ENCODE data around the gene LPAR3. TPM values are rescaled to one million over a fixed set of nuclear protein-coding genes. Genes with fewer than 3 reads are reported as not detected.
A peak's percentile ranks its signal among the peaks of the same experiment; 100 is the strongest.

The LPAR3 gene
- total RNA-seq, 1 donor from 2014 or later = 20.8 TPM

GRCh38 chr1:84857906-84858305 lies 35.1 kb downstream of the LPAR3 start:
- no peak for DNase-seq (ENCODE audit: low spot score)

- DNase-seq (ENCODE audit: low spot score) = no peak
These were observed 36.2 kb downstream of the LPAR3 start for GRCh38 chr1:84856726-84857270.

GRCh38 chr1:84855691-84856630 lies 37.0 kb downstream of the LPAR3 start:
- DNase-seq (ENCODE audit: low spot score) = no peak

GRCh38 chr1:84855168-84855567 lies 37.8 kb downstream of the LPAR3 start:
- no peak for DNase-seq (ENCODE audit: low spot score)

GRCh38 chr1:84853741-84854721 lies 39.0 kb downstream of the LPAR3 start:
- DNase-seq (ENCODE audit: low spot score) = no peak

GRCh38 chr1:84851839-84852238 lies 41.2 kb downstream of the LPAR3 start:
- no peak for DNase-seq (ENCODE audit: low spot score)

GRCh38 chr1:84849357-84849975 lies 43.5 kb downstream of the LPAR3 start:
- DNase-seq (ENCODE audit: low spot score) = no peak

GRCh38 chr1:84847253-84848250 lies 45.5 kb downstream of the LPAR3 start:
- peak; percentile 89 for DNase-seq (ENCODE audit: low spot score)

- no peak for DNase-seq (ENCODE audit: low spot score)
These were observed 46.6 kb downstream of the LPAR3 start for GRCh38 chr1:84846387-84846786.

GRCh38 chr1:84845357-84845756 lies 47.6 kb downstream of the LPAR3 start:
- no peak for DNase-seq (ENCODE audit: low spot score)

GRCh38 chr1:84844094-84844493 lies 48.9 kb downstream of the LPAR3 start:
- no peak for DNase-seq (ENCODE audit: low spot score)

- no peak for DNase-seq (ENCODE audit: low spot score)
These were observed 50.2 kb downstream of the LPAR3 start for GRCh38 chr1:84842748-84843231.

GRCh38 chr1:84841971-84842370 lies 51.0 kb downstream of the LPAR3 start:
- DNase-seq (ENCODE audit: low spot score) = no peak

GRCh38 chr1:84840346-84840745 lies 52.7 kb downstream of the LPAR3 start:
- no peak for DNase-seq (ENCODE audit: low spot score)

- no peak for DNase-seq (ENCODE audit: low spot score)
These were observed 53.5 kb downstream of the LPAR3 start for GRCh38 chr1:84839544-84839943.

GRCh38 chr1:84836145-84836544 lies 56.9 kb downstream of the LPAR3 start:
- DNase-seq (ENCODE audit: low spot score) = no peak

GRCh38 chr1:84835169-84835568 lies 57.8 kb downstream of the LPAR3 start:
- DNase-seq (ENCODE audit: low spot score) = no peak

- DNase-seq (ENCODE audit: low spot score) = no peak
These were observed 58.5 kb downstream of the LPAR3 start for GRCh38 chr1:84834419-84835064.

GRCh38 chr1:84833194-84833593 lies 59.8 kb downstream of the LPAR3 start:
- no peak for DNase-seq (ENCODE audit: low spot score)

GRCh38 chr1:84830136-84830535 lies 62.9 kb downstream of the LPAR3 start:
- no peak for DNase-seq (ENCODE audit: low spot score)

Measured in ureter (tissue), 1 donor.